ENCODE results near the gene EPC1. TPM values are rescaled to one million over a fixed set of nuclear protein-coding genes. Genes with fewer than 3 reads are reported as not detected.

Gene EPC1
- total RNA-seq, 5 donors from 2014 or later (not counting 1 experiment from before 2014, with no cell fraction given), result 88.0 to 161 (median 101) TPM

GRCh38 chr10:32271617-32272016, 75.3 kb downstream of the EPC1 start:
- Histone ChIP-seq H3K36me3 (ENCODE audit: control insufficient read depth in 2 of 2, extremely low read depth in 1 of 2, insufficient read depth in 1 of 2, low read length in 1 of 2) (peaks cover 8 to 82% of the 10 kb centered on the region in 2 donors), H3K27ac (ENCODE audit: low read length) (no peak overlapping the region), H3K9me3 (no peaks in the 10 kb centered on the region), H3K4me1 (ENCODE audit: control insufficient read depth in 1 of 2, extremely low read depth in 1 of 2, insufficient read depth in 2 of 2, low read length in 2 of 2) (no peaks in the 10 kb centered on the region), H3K27me3 (replicated peaks in 1 of 2; ENCODE audit: control insufficient read depth in 2 of 2, extremely low read depth in 1 of 2, insufficient read depth in 2 of 2, low read length in 1 of 2) (no peaks in the 10 kb centered on the region), H3K4me3 (ENCODE audit: control insufficient read depth in 1 of 2, extremely low read depth in 1 of 2, low read length in 1 of 2) (no peak overlapping the region)
- Mint-ChIP-seq H3K4me1 (peaks cover 0 to 4% (median 4%) of the 10 kb centered on the region in 3 donors), H3K4me3 (no peak overlapping the region), H3K27me3 (no peaks in the 10 kb centered on the region), H3K9me3 (no peaks in the 10 kb centered on the region), H3K36me3 (peaks cover 65% of the 10 kb centered on the region), H3K27ac (no peak overlapping the region)
- POLR2A ChIA-PET, result no interaction called here
- CTCF ChIA-PET, result no interaction called here
- no peak for DNase-seq
- no peak for ATAC-seq (replicated peaks in 1 of 4)
- WGBS (ENCODE audit: insufficient coverage), result 94% methylated on average over 3 of the region's 3 CpGs

GRCh38 chr10:32269343-32270100, 77.4 kb downstream of the EPC1 start:
- H3K4me3 Mint-ChIP-seq, result no peak overlapping the region
- no peaks in the 10 kb centered on the region for H3K9me3 ChIP-seq
- H3K4me3 ChIP-seq (ENCODE audit: control insufficient read depth in 1 of 2, extremely low read depth in 1 of 2, low read length in 1 of 2), result no peak overlapping the region
- no peaks in the 10 kb centered on the region for H3K9me3 Mint-ChIP-seq
- no peak for ATAC-seq (replicated peaks in 1 of 4)
- H3K27ac ChIP-seq (ENCODE audit: low read length), result no peak overlapping the region
- peaks cover 55% of the 10 kb centered on the region for H3K36me3 Mint-ChIP-seq
- POLR2A ChIA-PET, result interaction anchor here in 1 of 2 donors (0.5 to 1.0 kb wide), 2 partner anchors 22 to 27 kb away, joined by 3 read pairs; no protein-coding TSS in a partner anchor
- H3K4me1 ChIP-seq (ENCODE audit: control insufficient read depth in 1 of 2, extremely low read depth in 1 of 2, insufficient read depth in 2 of 2, low read length in 2 of 2), result no peaks in the 10 kb centered on the region
- H3K27me3 ChIP-seq (replicated peaks in 1 of 2; ENCODE audit: control insufficient read depth in 2 of 2, extremely low read depth in 1 of 2, insufficient read depth in 2 of 2, low read length in 1 of 2), result no peaks in the 10 kb centered on the region
- H3K4me1 Mint-ChIP-seq, result peaks cover 0 to 2% (median 0%) of the 10 kb centered on the region in 3 donors
- CTCF ChIA-PET, result interaction anchor here in 1 of 2 donors (0.5 kb wide), 2 partner anchors 1237 to 1582 kb away, joined by 3 to 4 read pairs; no protein-coding TSS in a partner anchor
- WGBS (ENCODE audit: insufficient coverage), result no CpG with 5 or more reads among the region's 2 CpGs
- H3K27me3 Mint-ChIP-seq, result no peaks in the 10 kb centered on the region
- H3K27ac Mint-ChIP-seq, result peak overlapping the region; percentile 20 to 29
- H3K36me3 ChIP-seq (ENCODE audit: control insufficient read depth in 2 of 2, extremely low read depth in 1 of 2, insufficient read depth in 1 of 2, low read length in 1 of 2), result peaks cover 8 to 69% of the 10 kb centered on the region in 2 donors
- DNase-seq, result no peak

DNA sequence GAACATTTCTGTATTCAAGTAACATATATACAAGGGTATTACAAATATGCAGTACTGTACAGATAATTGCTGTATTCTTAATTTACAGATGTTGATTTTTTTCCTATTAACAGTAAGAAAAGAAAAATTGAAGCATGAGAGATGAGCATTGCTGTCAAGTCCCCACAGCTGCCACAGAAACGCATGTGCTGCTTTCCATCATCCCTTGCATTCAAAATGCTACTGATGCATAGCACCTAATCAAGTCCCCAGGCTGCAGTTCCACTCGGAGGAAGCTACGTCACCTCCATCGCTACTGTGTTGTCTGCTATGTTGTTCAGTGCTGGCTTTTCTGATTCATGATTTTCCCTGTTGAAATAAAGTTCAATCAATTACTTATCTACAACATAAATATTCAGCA, 78.2 kb downstream of the EPC1 start:
- DNase-seq, result no peak
- 100% methylated on average over 2 of the region's 4 CpGs for WGBS (ENCODE audit: insufficient coverage)
- no peak overlapping the region for H3K27ac ChIP-seq (ENCODE audit: low read length)
- no peak for ATAC-seq (replicated peaks in 1 of 4)
- ChIA-PET CTCF (no interaction called here), POLR2A (interaction anchor here in 1 of 2 donors (0.7 kb wide), 1 partner anchor 79 kb away, joined by 12 read pairs; no protein-coding TSS in a partner anchor)
- H3K9me3 ChIP-seq, result no peaks in the 10 kb centered on the region
- H3K4me3 Mint-ChIP-seq, result no peak overlapping the region
- peak overlapping the region; percentile 28 to 48 for H3K27ac Mint-ChIP-seq
- peaks cover 52% of the 10 kb centered on the region for H3K36me3 Mint-ChIP-seq
- peaks cover 0 to 2% (median 0%) of the 10 kb centered on the region in 3 donors for H3K4me1 Mint-ChIP-seq
- no peaks in the 10 kb centered on the region for H3K9me3 Mint-ChIP-seq
- H3K27me3 Mint-ChIP-seq, result no peaks in the 10 kb centered on the region
- H3K36me3 ChIP-seq (ENCODE audit: control insufficient read depth in 2 of 2, extremely low read depth in 1 of 2, insufficient read depth in 1 of 2, low read length in 1 of 2), result peaks cover 8 to 65% of the 10 kb centered on the region in 2 donors
- H3K27me3 ChIP-seq (replicated peaks in 1 of 2; ENCODE audit: control insufficient read depth in 2 of 2, extremely low read depth in 1 of 2, insufficient read depth in 2 of 2, low read length in 1 of 2), result no peaks in the 10 kb centered on the region
- H3K4me1 ChIP-seq (ENCODE audit: control insufficient read depth in 1 of 2, extremely low read depth in 1 of 2, insufficient read depth in 2 of 2, low read length in 2 of 2), result no peaks in the 10 kb centered on the region
- no peak overlapping the region for H3K4me3 ChIP-seq (ENCODE audit: control insufficient read depth in 1 of 2, extremely low read depth in 1 of 2, low read length in 1 of 2)

GRCh38 chr10:32266979-32267378, 80.0 kb downstream of the EPC1 start:
- Mint-ChIP-seq H3K27me3 (no peaks in the 10 kb centered on the region), H3K4me3 (no peak overlapping the region), H3K4me1 (peaks cover 0 to 5% (median 4%) of the 10 kb centered on the region in 3 donors), H3K36me3 (peaks cover 42% of the 10 kb centered on the region), H3K9me3 (no peaks in the 10 kb centered on the region), H3K27ac (peak overlapping the region; percentile 12 to 17)
- DNase-seq (no peak), ATAC-seq (replicated peaks in 1 of 4) (peak in 1 of 4 experiments; percentile 29)
- 98% methylated on average over 5 of the region's 5 CpGs for WGBS (ENCODE audit: insufficient coverage)
- no peak overlapping the region for H3K4me3 ChIP-seq (ENCODE audit: control insufficient read depth in 1 of 2, extremely low read depth in 1 of 2, low read length in 1 of 2)
- CTCF ChIA-PET, result no interaction called here
- no peaks in the 10 kb centered on the region for H3K27me3 ChIP-seq (replicated peaks in 1 of 2; ENCODE audit: control insufficient read depth in 2 of 2, extremely low read depth in 1 of 2, insufficient read depth in 2 of 2, low read length in 1 of 2)
- POLR2A ChIA-PET, result interaction anchor here in 1 of 2 donors (0.6 kb wide), 1 partner anchor 221 kb away, joined by 3 read pairs; no protein-coding TSS in a partner anchor
- H3K4me1 ChIP-seq (ENCODE audit: control insufficient read depth in 1 of 2, extremely low read depth in 1 of 2, insufficient read depth in 2 of 2, low read length in 2 of 2), result no peaks in the 10 kb centered on the region
- H3K27ac ChIP-seq (ENCODE audit: low read length), result no peak overlapping the region
- peaks cover 8 to 48% of the 10 kb centered on the region in 2 donors for H3K36me3 ChIP-seq (ENCODE audit: control insufficient read depth in 2 of 2, extremely low read depth in 1 of 2, insufficient read depth in 1 of 2, low read length in 1 of 2)
- H3K9me3 ChIP-seq, result no peaks in the 10 kb centered on the region

DNA sequence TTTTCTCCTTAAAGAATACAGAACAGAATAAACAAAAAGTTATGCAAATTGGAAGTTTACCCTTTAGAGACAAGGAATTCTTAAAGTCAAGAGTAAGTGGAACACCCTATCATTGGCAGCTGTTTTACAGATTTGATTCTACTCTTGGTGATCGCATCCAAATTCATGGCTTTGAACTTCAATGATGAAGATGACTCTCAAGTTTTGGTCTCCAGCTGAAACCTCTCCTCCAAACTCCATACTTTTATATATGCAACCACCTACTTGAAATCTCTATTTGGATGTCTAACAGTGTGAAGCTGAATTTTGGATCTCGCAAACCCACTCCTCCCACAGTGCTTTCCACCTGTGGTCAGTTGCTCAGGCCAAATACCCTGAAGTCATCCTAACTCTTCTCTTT, 80.4 kb downstream of the EPC1 start:
- Histone ChIP-seq H3K36me3 (ENCODE audit: control insufficient read depth in 2 of 2, extremely low read depth in 1 of 2, insufficient read depth in 1 of 2, low read length in 1 of 2) (peaks cover 8 to 44% of the 10 kb centered on the region in 2 donors), H3K4me3 (ENCODE audit: control insufficient read depth in 1 of 2, extremely low read depth in 1 of 2, low read length in 1 of 2) (no peak overlapping the region), H3K4me1 (ENCODE audit: control insufficient read depth in 1 of 2, extremely low read depth in 1 of 2, insufficient read depth in 2 of 2, low read length in 2 of 2) (no peaks in the 10 kb centered on the region), H3K27me3 (replicated peaks in 1 of 2; ENCODE audit: control insufficient read depth in 2 of 2, extremely low read depth in 1 of 2, insufficient read depth in 2 of 2, low read length in 1 of 2) (no peaks in the 10 kb centered on the region), H3K27ac (ENCODE audit: low read length) (no peak overlapping the region), H3K9me3 (no peaks in the 10 kb centered on the region)
- 100% methylated on average over 1 of the region's 2 CpGs for WGBS (ENCODE audit: insufficient coverage)
- H3K36me3 Mint-ChIP-seq, result peaks cover 38% of the 10 kb centered on the region
- DNase-seq (no peak), ATAC-seq (replicated peaks in 1 of 4) (no peak)
- H3K9me3 Mint-ChIP-seq, result no peaks in the 10 kb centered on the region
- peaks cover 0 to 5% (median 4%) of the 10 kb centered on the region in 3 donors for H3K4me1 Mint-ChIP-seq
- no peaks in the 10 kb centered on the region for H3K27me3 Mint-ChIP-seq
- POLR2A ChIA-PET, result no interaction called here
- no peak overlapping the region for H3K4me3 Mint-ChIP-seq
- peak overlapping the region; percentile 12 to 17 for H3K27ac Mint-ChIP-seq
- CTCF ChIA-PET, result no interaction called here

DNA sequence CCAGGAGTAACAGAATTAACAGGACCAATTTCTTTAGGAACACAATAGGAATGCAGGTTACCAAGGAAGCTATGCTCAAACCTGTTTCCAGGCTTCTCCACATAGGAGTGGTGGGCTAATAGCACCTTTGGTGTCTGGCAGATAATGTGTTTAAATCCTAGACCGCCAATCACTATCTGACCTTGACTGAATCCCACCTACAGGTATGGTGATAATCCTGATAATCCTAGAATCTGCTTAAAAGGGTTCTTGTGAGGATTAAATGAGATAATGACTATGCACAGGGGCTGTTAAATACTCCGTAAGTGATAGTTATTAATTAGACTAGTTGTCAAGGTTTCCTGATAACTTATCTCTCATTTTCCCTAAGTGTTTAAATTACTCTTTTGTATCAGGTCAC, 81.2 kb downstream of the EPC1 start:
- H3K27me3 Mint-ChIP-seq, result no peaks in the 10 kb centered on the region
- ATAC-seq (replicated peaks in 1 of 4) (peak in 1 of 4 experiments; percentile 20), DNase-seq (no peak)
- H3K4me1 Mint-ChIP-seq, result peaks cover 0 to 5% (median 4%) of the 10 kb centered on the region in 3 donors
- ChIA-PET CTCF (interaction anchor here in 1 of 2 donors (0.9 kb wide), 1 partner anchor 9 kb away, joined by 3 read pairs; no protein-coding TSS in a partner anchor), POLR2A (no interaction called here)
- H3K4me3 Mint-ChIP-seq, result no peak overlapping the region
- Histone ChIP-seq H3K4me1 (ENCODE audit: control insufficient read depth in 1 of 2, extremely low read depth in 1 of 2, insufficient read depth in 2 of 2, low read length in 2 of 2) (no peaks in the 10 kb centered on the region), H3K4me3 (ENCODE audit: control insufficient read depth in 1 of 2, extremely low read depth in 1 of 2, low read length in 1 of 2) (no peak overlapping the region), H3K36me3 (ENCODE audit: control insufficient read depth in 2 of 2, extremely low read depth in 1 of 2, insufficient read depth in 1 of 2, low read length in 1 of 2) (peaks cover 8 to 36% of the 10 kb centered on the region in 2 donors), H3K9me3 (no peaks in the 10 kb centered on the region), H3K27ac (ENCODE audit: low read length) (no peak overlapping the region), H3K27me3 (replicated peaks in 1 of 2; ENCODE audit: control insufficient read depth in 2 of 2, extremely low read depth in 1 of 2, insufficient read depth in 2 of 2, low read length in 1 of 2) (no peaks in the 10 kb centered on the region)
- H3K36me3 Mint-ChIP-seq, result peaks cover 33% of the 10 kb centered on the region
- H3K9me3 Mint-ChIP-seq, result no peaks in the 10 kb centered on the region
- H3K27ac Mint-ChIP-seq, result no peak overlapping the region
- no CpG with 5 or more reads among the region's 2 CpGs for WGBS (ENCODE audit: insufficient coverage)
